ENCODE results near the gene SECISBP2.
"Not testable (repeated sequence)": the region's sequence is repeated elsewhere in the genome, so short reads cannot be mapped to it uniquely, and the experiment has no call there.

- TF ChIP-seq CTCF (IDR thresholded peaks at IDR 0.05); ZFX (IDR thresholded peaks at IDR 0.05; ENCODE audit: borderline replicate concordance): not testable (repeated sequence)
These were observed 35.9 kb upstream of the SECISBP2 start for GRCh38 chr9:89282248-89282968.
